T-helper 9 cell (primary cell): ENCODE data around the gene ZDHHC4.

Experiments used
- DNase-seq: peaks from one replicate; pipeline ENCODE4 v3.0.0-alpha.2; 2020
- total RNA-seq, 2 donors: gene quantifications; one replicate each; lab custom pipeline; 2026; lab: John Stamatoyannopoulos, UW

ZDHHC4 gene
- total RNA-seq, result 20.5 to 27.9 reads per million in 2 donors

- DNase-seq, result peak; percentile 78
Observed at GRCh38 chr7:6577369-6578113, at the start of gene ZDHHC4. TSS of gene ZDHHC4 (plus strand) at chr7:6577454. CDS start at chr7:6580562, 3,108 bp downstream.

GRCh38 chr7:6528401-6529130, 48.7 kb upstream of the ZDHHC4 start:
- DNase-seq, result no peak

GRCh38 chr7:6529643-6530042, 47.6 kb upstream of the ZDHHC4 start:
- DNase-seq, result no peak

GRCh38 chr7:6530626-6531491, 46.4 kb upstream of the ZDHHC4 start:
- peak; percentile 36 for DNase-seq

- DNase-seq, result no peak
Observed at GRCh38 chr7:6531492-6532279, 45.6 kb upstream of the ZDHHC4 start.

- no peak for DNase-seq
Observed at GRCh38 chr7:6532516-6532915, 44.7 kb upstream of the ZDHHC4 start.

- DNase-seq, result no peak
Observed at GRCh38 chr7:6533893-6534495, 43.3 kb upstream of the ZDHHC4 start.

- no peak for DNase-seq
Observed at GRCh38 chr7:6536262-6537260, 40.7 kb upstream of the ZDHHC4 start.

- no peak for DNase-seq
Observed at GRCh38 chr7:6542368-6542767, 34.9 kb upstream of the ZDHHC4 start.

- DNase-seq, result no peak
Observed at GRCh38 chr7:6545398-6546126, 31.7 kb upstream of the ZDHHC4 start.

GRCh38 chr7:6546498-6547251, 30.6 kb upstream of the ZDHHC4 start:
- no peak for DNase-seq

GRCh38 chr7:6547400-6547799, 29.9 kb upstream of the ZDHHC4 start:
- DNase-seq, result no peak

- no peak for DNase-seq
Observed at GRCh38 chr7:6551016-6551511, 26.2 kb upstream of the ZDHHC4 start, which contains the start of gene GRID2IP. TSS of gene GRID2IP (minus strand) at chr7:6551461. CDS start at chr7:6551436, 25 bp downstream.

GRCh38 chr7:6553448-6554044, 23.7 kb upstream of the ZDHHC4 start:
- DNase-seq, result no peak

- DNase-seq, result no peak
Observed at GRCh38 chr7:6554848-6555247, 22.4 kb upstream of the ZDHHC4 start.

GRCh38 chr7:6556196-6556595, 21.1 kb upstream of the ZDHHC4 start:
- DNase-seq, result no peak

GRCh38 chr7:6558837-6559236, 18.4 kb upstream of the ZDHHC4 start:
- DNase-seq, result no peak

GRCh38 chr7:6559896-6560295, 17.4 kb upstream of the ZDHHC4 start:
- DNase-seq, result no peak
